Activated CD4-positive, alpha-beta T cell treated with anti-CD3 and anti-CD28 coated beads, Interleukin-2, amount 10 ng/mL, durations not matched to agents 24 days and 14 days (primary cell): ENCODE data around the gene FAM13A. TPM values are rescaled to one million over a fixed set of nuclear protein-coding genes. Genes with fewer than 3 reads are reported as not detected.
"Not testable (repeated sequence)": the region's sequence is repeated elsewhere in the genome, so short reads cannot be mapped to it uniquely, and the experiment has no call there.

Experiments used
- DNase-seq: peaks from one replicate; pipeline ENCODE4 v3.0.0; 2022
- H3K27ac Mint-ChIP-seq: one replicate; pipeline ENCODE4 v1.8.0; 2022; ENCODE audit warnings: mild to moderate bottlenecking, mixed read lengths
- H3K27me3 Mint-ChIP-seq: one replicate; pipeline ENCODE4 v1.8.0; 2022; ENCODE audit warnings: mixed read lengths
- H3K36me3 Mint-ChIP-seq: one replicate; pipeline ENCODE4 v1.8.0; 2022; ENCODE audit warnings: low read depth, mild to moderate bottlenecking, mixed read lengths
- H3K4me1 Mint-ChIP-seq: one replicate; pipeline ENCODE4 v1.8.0; 2021; ENCODE audit warnings: mixed read lengths
- H3K4me3 Mint-ChIP-seq: one replicate; pipeline ENCODE4 v1.8.0; 2022; ENCODE audit warnings: mild to moderate bottlenecking, moderate library complexity, mixed read lengths
- H3K9me3 Mint-ChIP-seq: one replicate; pipeline ENCODE4 v1.8.0; 2021; ENCODE audit warnings: mixed read lengths
- intact Hi-C: fragments of 100-400 bp; cut with micrococcal nuclease; formaldehyde crosslinking; loops from one replicate; pipeline ENCODE4 v1.15.1; 2023
- total RNA-seq: library from RNA; stranded (reverse); gene quantifications from 2 replicates; pipeline ENCODE4 v1.2.3, GENCODE V29; 2022

FAM13A gene
- total RNA-seq, 1 donor from 2014 or later, result 3.0 TPM

DNA sequence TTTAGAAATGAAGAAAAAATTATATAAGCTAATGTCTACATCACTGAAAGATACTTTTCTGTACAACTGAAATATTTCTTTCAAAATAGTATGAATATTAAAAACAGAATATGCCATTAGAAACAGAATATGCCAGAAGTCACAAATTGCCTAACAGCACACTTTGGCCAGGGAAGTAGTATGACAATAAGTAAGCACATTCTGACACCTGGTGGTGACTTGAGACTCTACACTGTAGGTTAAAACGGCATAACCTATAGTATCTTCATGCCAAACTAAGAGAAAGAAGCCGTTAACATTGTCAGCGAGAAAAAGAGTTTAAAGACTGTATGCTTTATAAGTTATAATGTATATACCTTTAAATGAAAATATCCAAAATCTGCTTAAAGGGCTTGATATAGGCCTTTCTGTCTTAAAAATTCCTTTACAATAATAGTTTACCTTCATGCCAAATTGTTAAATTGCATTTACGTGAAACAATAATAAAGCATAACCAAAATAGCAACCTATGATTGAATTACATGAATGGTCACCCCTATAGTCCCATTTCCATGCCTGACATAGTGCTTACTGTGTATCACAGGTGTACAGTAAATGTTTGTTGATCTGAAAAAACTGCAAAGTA, 32.8 kb downstream of the FAM13A start:
- Mint-ChIP-seq H3K27me3 (no peaks in the 10 kb centered on the region), H3K9me3 (no peaks in the 10 kb centered on the region), H3K36me3 (no peaks in the 10 kb centered on the region), H3K4me1 (peaks cover 2% of the 10 kb centered on the region), H3K4me3 (no peak overlapping the region), H3K27ac (no peak overlapping the region)
- intact Hi-C loops, result loop anchor here (1.0 to 2.0 kb wide), 4 partner anchors 201 to 485 kb away; no protein-coding TSS in a partner anchor
- DNase-seq, result peak; percentile 89

- Mint-ChIP-seq H3K27ac (no peak overlapping the region), H3K9me3 (no peaks in the 10 kb centered on the region), H3K36me3 (no peaks in the 10 kb centered on the region), H3K27me3 (no peaks in the 10 kb centered on the region), H3K4me3 (no peak overlapping the region), H3K4me1 (peaks cover 2% of the 10 kb centered on the region)
- no peak for DNase-seq
- intact Hi-C loops, result no loop called here
These were observed 33.8 kb downstream of the FAM13A start for GRCh38 chr4:89023140-89023539.

DNA sequence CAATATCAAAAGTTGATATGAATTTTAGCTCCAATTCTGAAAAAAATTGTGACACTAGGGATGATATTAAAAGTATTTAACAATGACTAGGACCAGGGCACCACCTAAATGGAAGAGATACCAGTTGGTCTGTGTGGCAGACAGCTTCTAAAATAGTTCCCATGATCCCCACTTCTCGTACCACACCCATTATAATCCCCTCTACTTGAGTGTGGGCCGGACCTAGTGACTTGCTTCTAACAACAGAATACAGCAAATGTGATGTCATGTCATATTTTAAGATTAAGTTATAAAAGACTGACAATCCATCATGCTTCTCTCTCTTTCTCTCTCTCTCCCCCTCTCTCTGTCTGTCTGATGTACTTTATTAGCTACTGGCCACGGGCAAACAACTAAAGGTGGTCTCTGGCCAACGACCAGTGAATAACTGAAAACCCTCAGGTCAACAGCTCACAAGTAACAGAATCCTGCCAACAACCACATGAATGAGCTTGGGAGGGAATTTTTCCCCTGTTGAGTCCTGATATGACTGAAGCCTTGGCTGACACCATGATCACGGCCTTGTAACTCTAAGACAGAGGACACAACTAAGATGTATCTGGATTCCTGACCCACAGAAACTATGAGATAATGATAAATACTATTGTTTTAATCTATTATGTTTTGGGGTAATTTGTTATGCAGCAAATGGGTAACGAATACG, 34.4 kb downstream of the FAM13A start:
- intact Hi-C loops, result no loop called here
- Mint-ChIP-seq H3K27ac (no peak overlapping the region), H3K4me1 (peaks cover 2% of the 10 kb centered on the region), H3K4me3 (no peak overlapping the region), H3K36me3 (no peaks in the 10 kb centered on the region), H3K27me3 (no peaks in the 10 kb centered on the region), H3K9me3 (no peaks in the 10 kb centered on the region)
- DNase-seq, result no peak

DNA sequence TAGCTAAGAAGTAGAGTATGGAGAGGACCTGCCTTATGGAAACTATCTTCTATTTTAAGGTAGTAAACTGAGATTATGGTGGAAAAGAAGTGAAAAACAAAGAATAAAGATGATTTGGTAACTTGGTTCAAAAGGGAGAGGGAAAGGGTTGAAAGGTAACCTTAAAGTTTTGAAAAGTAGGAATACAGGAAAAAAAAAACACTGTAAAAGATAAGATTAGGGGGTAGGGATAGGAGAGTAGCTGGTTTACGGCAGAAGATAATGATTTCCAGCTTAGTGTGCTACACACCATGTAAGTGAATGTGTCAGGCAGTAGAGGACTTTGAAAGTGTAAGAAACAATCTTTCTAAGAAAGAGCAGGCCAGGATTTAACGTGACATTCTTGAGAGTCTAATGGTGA, 35.3 kb downstream of the FAM13A start:
- Mint-ChIP-seq H3K36me3 (no peaks in the 10 kb centered on the region), H3K4me3 (no peak overlapping the region), H3K27ac (no peak overlapping the region), H3K27me3 (no peaks in the 10 kb centered on the region), H3K9me3 (no peaks in the 10 kb centered on the region), H3K4me1 (peaks cover 2% of the 10 kb centered on the region)
- DNase-seq, result no peak
- intact Hi-C loops, result no loop called here

- DNase-seq, result no peak
- Mint-ChIP-seq H3K9me3 (no peaks in the 10 kb centered on the region), H3K27ac (no peak overlapping the region), H3K4me3 (no peak overlapping the region), H3K4me1 (peaks cover 2% of the 10 kb centered on the region), H3K36me3 (no peaks in the 10 kb centered on the region), H3K27me3 (no peaks in the 10 kb centered on the region)
- intact Hi-C loops, result no loop called here
These were observed 35.9 kb downstream of the FAM13A start for GRCh38 chr4:89021062-89021461.

- H3K4me3 Mint-ChIP-seq, DNase-seq, intact Hi-C loops, H3K27ac Mint-ChIP-seq, H3K9me3 Mint-ChIP-seq, H3K36me3 Mint-ChIP-seq, H3K4me1 Mint-ChIP-seq, H3K27me3 Mint-ChIP-seq: not testable (repeated sequence)
These were observed 42.1 kb downstream of the FAM13A start for GRCh38 chr4:89014897-89015296.

GRCh38 chr4:89009761-89010369, 47.1 kb downstream of the FAM13A start:
- H3K27ac Mint-ChIP-seq, result no peak overlapping the region
- H3K27me3 Mint-ChIP-seq, result peaks cover 5% of the 10 kb centered on the region
- no peaks in the 10 kb centered on the region for H3K4me1 Mint-ChIP-seq
- DNase-seq, result no peak
- no peak overlapping the region for H3K4me3 Mint-ChIP-seq
- H3K9me3 Mint-ChIP-seq, result peaks cover 8% of the 10 kb centered on the region
- intact Hi-C loops, result no loop called here
- H3K36me3 Mint-ChIP-seq, result no peaks in the 10 kb centered on the region

- no peaks in the 10 kb centered on the region for H3K4me1 Mint-ChIP-seq
- H3K36me3 Mint-ChIP-seq, result no peaks in the 10 kb centered on the region
- H3K27me3 Mint-ChIP-seq, result peaks cover 5% of the 10 kb centered on the region
- intact Hi-C loops, result no loop called here
- no peak overlapping the region for H3K4me3 Mint-ChIP-seq
- H3K27ac Mint-ChIP-seq, result no peak overlapping the region
- DNase-seq, result no peak
- H3K9me3 Mint-ChIP-seq, result peaks cover 4% of the 10 kb centered on the region
These were observed 47.9 kb downstream of the FAM13A start for GRCh38 chr4:89009115-89009514.

DNA sequence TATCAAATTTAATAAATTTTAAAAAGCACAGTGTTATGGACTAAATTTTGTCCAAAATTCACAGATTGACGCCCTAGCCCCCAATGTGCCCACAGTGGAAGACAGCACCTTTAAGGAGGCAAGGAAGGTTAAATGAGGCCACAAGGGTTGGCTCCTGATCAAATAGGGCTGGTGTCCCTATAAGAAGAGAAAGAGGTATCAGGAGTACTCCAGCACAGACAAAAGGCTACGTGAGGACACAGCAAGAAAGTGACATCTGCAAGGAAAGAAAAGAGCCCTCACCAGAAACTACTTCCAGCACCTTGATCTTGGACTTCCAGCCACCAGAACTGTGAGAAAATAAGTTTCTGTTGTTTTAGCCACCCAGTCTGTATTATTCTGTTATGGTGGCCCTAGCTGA, 48.8 kb downstream of the FAM13A start:
- peaks cover 4% of the 10 kb centered on the region for H3K9me3 Mint-ChIP-seq
- no peaks in the 10 kb centered on the region for H3K4me1 Mint-ChIP-seq
- no peak overlapping the region for H3K4me3 Mint-ChIP-seq
- intact Hi-C loops, result no loop called here
- H3K36me3 Mint-ChIP-seq, result no peaks in the 10 kb centered on the region
- no peak for DNase-seq
- no peak overlapping the region for H3K27ac Mint-ChIP-seq
- H3K27me3 Mint-ChIP-seq, result peaks cover 5% of the 10 kb centered on the region

GRCh38 chr4:89007338-89007939, 49.5 kb downstream of the FAM13A start:
- intact Hi-C loops, result no loop called here
- no peak overlapping the region for H3K27ac Mint-ChIP-seq
- H3K9me3 Mint-ChIP-seq, result peaks cover 4% of the 10 kb centered on the region
- DNase-seq, result no peak
- H3K27me3 Mint-ChIP-seq, result peaks cover 6% of the 10 kb centered on the region
- no peaks in the 10 kb centered on the region for H3K36me3 Mint-ChIP-seq
- no peaks in the 10 kb centered on the region for H3K4me1 Mint-ChIP-seq
- H3K4me3 Mint-ChIP-seq, result no peak overlapping the region

GRCh38 chr4:89006307-89006706, 50.7 kb downstream of the FAM13A start:
- no peaks in the 10 kb centered on the region for H3K36me3 Mint-ChIP-seq
- H3K9me3 Mint-ChIP-seq, result peaks cover 4% of the 10 kb centered on the region
- intact Hi-C loops, result no loop called here
- no peak for DNase-seq
- no peak overlapping the region for H3K4me3 Mint-ChIP-seq
- no peak overlapping the region for H3K27ac Mint-ChIP-seq
- H3K27me3 Mint-ChIP-seq, result peaks cover 7% of the 10 kb centered on the region
- no peaks in the 10 kb centered on the region for H3K4me1 Mint-ChIP-seq

GRCh38 chr4:89005066-89005465, 51.9 kb downstream of the FAM13A start:
- DNase-seq, H3K4me3 Mint-ChIP-seq, H3K27ac Mint-ChIP-seq, H3K36me3 Mint-ChIP-seq, H3K4me1 Mint-ChIP-seq, H3K27me3 Mint-ChIP-seq, H3K9me3 Mint-ChIP-seq, intact Hi-C loops: not testable (repeated sequence)

DNA sequence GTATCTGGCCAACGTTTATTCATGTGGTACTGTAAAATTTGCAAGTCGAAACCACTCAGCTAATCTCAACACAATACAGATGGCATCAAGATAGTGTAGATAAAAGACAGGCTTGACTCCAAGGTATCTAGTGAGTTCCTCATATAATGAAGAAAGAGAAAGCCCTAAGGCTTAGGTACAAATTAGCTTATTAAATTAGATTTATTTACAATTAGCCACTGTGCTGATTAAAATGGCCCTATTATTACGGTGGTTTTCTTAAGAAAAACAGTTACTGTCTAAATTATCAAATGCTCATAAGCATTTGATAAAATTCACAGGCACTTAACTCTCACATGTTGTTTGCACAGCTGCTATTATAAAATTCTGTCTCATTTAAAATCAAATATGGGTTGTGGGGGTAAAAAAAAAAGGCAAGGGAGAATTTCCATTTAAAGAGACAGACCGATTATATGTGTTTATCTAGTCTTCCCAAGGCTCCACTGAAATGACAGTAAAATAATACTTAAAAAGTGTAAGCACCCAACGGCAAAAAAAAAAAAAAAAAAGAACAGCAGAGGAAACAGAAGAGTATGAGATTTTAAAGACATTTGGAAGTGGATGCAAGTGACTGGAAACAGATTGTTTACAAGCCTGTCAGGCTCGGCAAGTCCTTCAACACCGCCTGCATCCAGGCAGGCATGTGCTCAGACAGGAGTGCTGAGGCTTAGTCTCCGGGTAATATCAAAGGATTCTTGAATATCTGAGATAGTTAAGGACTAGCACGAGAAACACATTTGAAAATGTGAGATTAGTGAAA, 55.1 kb downstream of the FAM13A start:
- Mint-ChIP-seq H3K36me3 (no peaks in the 10 kb centered on the region), H3K27me3 (peaks cover 2% of the 10 kb centered on the region), H3K27ac (no peak overlapping the region), H3K4me1 (peaks cover 2% of the 10 kb centered on the region), H3K9me3 (peaks cover 4% of the 10 kb centered on the region), H3K4me3 (no peak overlapping the region)
- intact Hi-C loops, result no loop called here
- no peak for DNase-seq
